ENCODE results near the gene FUZ.

FUZ gene

GRCh38 chr19:49844138-49845095 lies 31.3 kb upstream of the FUZ start:
- DNase-seq (ENCODE audit: low read depth): no peak
- no peak overlapping the region for H3K4me3 ChIP-seq (ENCODE audit: low read length)
- no peak for TF ChIP-seq CTCF (conservative IDR thresholded peaks at IDR 0.05; ENCODE audit: low read length)

GRCh38 chr19:49843265-49843664 lies 30.2 kb upstream of the FUZ start:
- no peak for TF ChIP-seq CTCF (conservative IDR thresholded peaks at IDR 0.05; ENCODE audit: low read length)
- no peak overlapping the region for H3K4me3 ChIP-seq (ENCODE audit: low read length)
- DNase-seq (ENCODE audit: low read depth): no peak

- TF ChIP-seq CTCF (conservative IDR thresholded peaks at IDR 0.05; ENCODE audit: low read length): no peak
- no peak for DNase-seq (ENCODE audit: low read depth)
- H3K4me3 ChIP-seq (ENCODE audit: low read length): no peak overlapping the region
Measured at GRCh38 chr19:49840736-49841249, 27.7 kb upstream of the FUZ start.

- no peak for TF ChIP-seq CTCF (conservative IDR thresholded peaks at IDR 0.05; ENCODE audit: low read length)
- H3K4me3 ChIP-seq (ENCODE audit: low read length): no peak overlapping the region
- DNase-seq (ENCODE audit: low read depth): no peak
Measured at GRCh38 chr19:49840321-49840720, 27.2 kb upstream of the FUZ start.

GRCh38 chr19:49839713-49840112 lies 26.6 kb upstream of the FUZ start:
- no peak overlapping the region for H3K4me3 ChIP-seq (ENCODE audit: low read length)
- TF ChIP-seq CTCF (conservative IDR thresholded peaks at IDR 0.05; ENCODE audit: low read length): no peak
- no peak for DNase-seq (ENCODE audit: low read depth)

GRCh38 chr19:49838885-49839588 lies 25.9 kb upstream of the FUZ start:
- no peak overlapping the region for H3K4me3 ChIP-seq (ENCODE audit: low read length)
- no peak for DNase-seq (ENCODE audit: low read depth)
- no peak for TF ChIP-seq CTCF (conservative IDR thresholded peaks at IDR 0.05; ENCODE audit: low read length)

All from AG10803 (cell line).